Coronary artery (tissue), 2 donors: ENCODE measurements around the gene MFSD2A.

Experiments
- DNase-seq: peaks from one replicate; pipeline ENCODE4 v3.0.0-alpha.2; 2017; ENCODE audit warnings: low spot score
- H3K27ac ChIP-seq, 2 donors: fragments of 200-600 bp; sonication (generic); one replicate each; pipeline ENCODE4 v1.5.1; 2016 to 2019
- H3K4me3 ChIP-seq: fragments of 200-600 bp; sonication (generic); 2 replicates; pipeline ENCODE4 v1.5.1; 2016; ENCODE audit warnings: mild to moderate bottlenecking, moderate library complexity
- CTCF ChIP-seq: fragments of 200-600 bp; sonication (generic); IDR thresholded peaks from one replicate; pipeline ENCODE4 v1.5.1; 2019; ENCODE audit warnings: antibody characterized with exemption

MFSD2A gene

GRCh38 chr1:39969531-39970270, 14.8 kb downstream of the MFSD2A start:
- DNase-seq: no peak
- H3K27ac ChIP-seq: no peak overlapping the region
- no peak for TF ChIP-seq CTCF
- H3K4me3 ChIP-seq: no peak overlapping the region

- no peak overlapping the region for H3K4me3 ChIP-seq
- no peak for TF ChIP-seq CTCF
- no peak overlapping the region for H3K27ac ChIP-seq
- DNase-seq: no peak
These were observed 15.3 kb downstream of the MFSD2A start for GRCh38 chr1:39970274-39970673.

GRCh38 chr1:39971138-39971537, 16.2 kb downstream of the MFSD2A start:
- Histone ChIP-seq H3K4me3 (no peak overlapping the region), H3K27ac (no peak overlapping the region)
- no peak for TF ChIP-seq CTCF
- no peak for DNase-seq

- Histone ChIP-seq H3K27ac (no peak overlapping the region), H3K4me3 (no peak overlapping the region)
- peak; percentile 90 for TF ChIP-seq CTCF
- no peak for DNase-seq
These were observed 18.7 kb downstream of the MFSD2A start for GRCh38 chr1:39973503-39974135.

GRCh38 chr1:39976732-39977131, 21.8 kb downstream of the MFSD2A start:
- TF ChIP-seq CTCF: no peak
- Histone ChIP-seq H3K4me3 (no peak overlapping the region), H3K27ac (no peak overlapping the region)
- DNase-seq: no peak

GRCh38 chr1:39977202-39977601, 22.3 kb downstream of the MFSD2A start:
- no peak for DNase-seq
- H3K4me3 ChIP-seq: no peak overlapping the region
- H3K27ac ChIP-seq: no peak overlapping the region
- TF ChIP-seq CTCF: no peak

GRCh38 chr1:39979654-39980053, 24.7 kb downstream of the MFSD2A start:
- TF ChIP-seq CTCF: no peak
- Histone ChIP-seq H3K4me3 (no peak overlapping the region), H3K27ac (no peak overlapping the region)
- DNase-seq: no peak
